ENCODE data around the gene SNAPC2. TPM values are rescaled to one million over a fixed set of nuclear protein-coding genes. Genes with fewer than 3 reads are reported as not detected.

The SNAPC2 gene
- total RNA-seq, 1 donor from 2014 or later, result 13.4 TPM

GRCh38 chr19:7909471-7910067, 10.6 kb upstream of the SNAPC2 start:
- FAIRE-seq, result no peak
- no peak for TF ChIP-seq CTCF (IDR thresholded peaks at IDR 0.05; ENCODE audit: insufficient read depth, low read length, severe bottlenecking)
- no peak for DNase-seq (ENCODE audit: low read depth)
- H3K36me3 ChIP-seq (ENCODE audit: control insufficient read depth, insufficient read depth, low read length), result peaks cover 15% of the 10 kb centered on the region
- H3K4me3 ChIP-seq (ENCODE audit: low read depth, low read length), result no peak overlapping the region
- H3K27me3 ChIP-seq (ENCODE audit: control insufficient read depth, insufficient read depth, low read length), result no peaks in the 10 kb centered on the region

DNA sequence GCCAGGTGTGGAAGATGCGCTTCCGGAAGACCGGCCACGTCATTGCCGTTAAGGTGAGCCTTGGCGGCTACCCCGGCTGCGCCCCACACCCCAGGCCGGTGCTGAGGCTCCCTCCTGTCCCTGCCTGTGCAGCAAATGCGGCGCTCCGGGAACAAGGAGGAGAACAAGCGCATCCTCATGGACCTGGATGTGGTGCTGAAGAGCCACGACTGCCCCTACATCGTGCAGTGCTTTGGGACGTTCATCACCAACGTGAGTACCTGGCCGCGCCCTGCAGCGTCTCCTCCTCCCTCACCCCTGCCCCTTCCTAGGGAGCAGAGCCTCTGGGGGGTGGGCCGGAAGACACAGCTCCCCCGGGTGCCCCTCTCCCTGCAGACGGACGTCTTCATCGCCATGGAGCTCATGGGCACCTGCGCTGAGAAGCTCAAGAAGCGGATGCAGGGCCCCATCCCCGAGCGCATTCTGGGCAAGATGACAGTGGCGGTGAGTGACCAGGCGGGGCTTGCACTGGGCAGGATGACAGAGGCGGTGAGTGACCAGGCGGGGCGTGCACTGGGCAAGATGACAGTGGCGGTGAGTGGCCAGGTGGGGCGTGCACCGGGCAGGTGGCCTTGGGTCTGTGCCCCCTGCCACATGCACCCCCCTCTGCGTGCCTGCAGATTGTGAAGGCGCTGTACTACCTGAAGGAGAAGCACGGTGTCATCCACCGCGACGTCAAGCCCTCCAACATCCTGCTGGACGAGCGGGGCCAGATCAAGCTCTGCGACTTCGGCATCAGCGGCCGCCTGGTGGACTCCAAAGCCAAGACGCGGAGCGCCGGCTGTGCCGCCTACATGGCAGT, 9.6 kb upstream of the SNAPC2 start:
- Histone ChIP-seq H3K4me3 (ENCODE audit: low read depth, low read length) (no peak overlapping the region), H3K27me3 (ENCODE audit: control insufficient read depth, insufficient read depth, low read length) (no peaks in the 10 kb centered on the region), H3K36me3 (ENCODE audit: control insufficient read depth, insufficient read depth, low read length) (peaks cover 12% of the 10 kb centered on the region)
- no peak for TF ChIP-seq CTCF (IDR thresholded peaks at IDR 0.05; ENCODE audit: insufficient read depth, low read length, severe bottlenecking)
- DNase-seq (ENCODE audit: low read depth), result no peak
- FAIRE-seq, result no peak

DNA sequence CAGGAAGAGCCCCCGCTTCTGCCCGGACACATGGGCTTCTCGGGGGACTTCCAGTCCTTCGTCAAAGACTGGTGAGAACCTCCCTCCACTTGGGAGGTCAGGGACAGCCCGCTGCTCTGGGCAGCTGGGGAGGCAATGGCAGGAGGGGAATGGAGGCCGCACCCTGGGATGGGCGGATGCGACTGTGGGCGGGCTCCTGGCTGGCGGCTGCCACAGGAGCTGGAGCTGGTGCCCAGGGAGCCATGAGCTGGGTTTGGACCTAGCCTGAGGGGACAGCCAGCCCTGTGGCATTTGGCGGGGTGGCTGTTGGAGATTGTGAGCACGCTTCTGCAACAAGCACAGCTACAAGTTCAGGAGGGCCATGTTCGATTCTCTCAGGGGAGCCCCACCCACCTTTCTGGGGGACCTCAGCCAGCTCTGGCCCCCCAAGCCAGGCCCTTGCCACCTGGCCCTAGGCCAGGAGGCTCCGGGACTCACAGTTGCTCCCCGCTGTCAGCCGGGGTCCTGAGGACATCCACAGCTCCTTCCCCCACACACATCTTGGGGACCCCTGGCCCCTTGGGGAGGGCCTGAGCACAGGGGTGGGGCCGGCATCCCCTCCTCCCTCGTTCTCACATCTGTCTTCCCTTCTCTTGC, 8.5 kb upstream of the SNAPC2 start:
- peaks cover 2% of the 10 kb centered on the region for H3K27me3 ChIP-seq (ENCODE audit: control insufficient read depth, insufficient read depth, low read length)
- FAIRE-seq (no peak), DNase-seq (ENCODE audit: low read depth) (no peak)
- H3K36me3 ChIP-seq (ENCODE audit: control insufficient read depth, insufficient read depth, low read length), result peaks cover 9% of the 10 kb centered on the region
- H3K4me3 ChIP-seq (ENCODE audit: low read depth, low read length), result no peak overlapping the region
- no peak for TF ChIP-seq CTCF (IDR thresholded peaks at IDR 0.05; ENCODE audit: insufficient read depth, low read length, severe bottlenecking)

GRCh38 chr19:7912144-7912696, 7.9 kb upstream of the SNAPC2 start:
- no peak overlapping the region for H3K4me3 ChIP-seq (ENCODE audit: low read depth, low read length)
- TF ChIP-seq CTCF (IDR thresholded peaks at IDR 0.05; ENCODE audit: insufficient read depth, low read length, severe bottlenecking), result no peak
- peaks cover 2% of the 10 kb centered on the region for H3K27me3 ChIP-seq (ENCODE audit: control insufficient read depth, insufficient read depth, low read length)
- peaks cover 8% of the 10 kb centered on the region for H3K36me3 ChIP-seq (ENCODE audit: control insufficient read depth, insufficient read depth, low read length)
- FAIRE-seq, result no peak
- DNase-seq (ENCODE audit: low read depth), result no peak

DNA sequence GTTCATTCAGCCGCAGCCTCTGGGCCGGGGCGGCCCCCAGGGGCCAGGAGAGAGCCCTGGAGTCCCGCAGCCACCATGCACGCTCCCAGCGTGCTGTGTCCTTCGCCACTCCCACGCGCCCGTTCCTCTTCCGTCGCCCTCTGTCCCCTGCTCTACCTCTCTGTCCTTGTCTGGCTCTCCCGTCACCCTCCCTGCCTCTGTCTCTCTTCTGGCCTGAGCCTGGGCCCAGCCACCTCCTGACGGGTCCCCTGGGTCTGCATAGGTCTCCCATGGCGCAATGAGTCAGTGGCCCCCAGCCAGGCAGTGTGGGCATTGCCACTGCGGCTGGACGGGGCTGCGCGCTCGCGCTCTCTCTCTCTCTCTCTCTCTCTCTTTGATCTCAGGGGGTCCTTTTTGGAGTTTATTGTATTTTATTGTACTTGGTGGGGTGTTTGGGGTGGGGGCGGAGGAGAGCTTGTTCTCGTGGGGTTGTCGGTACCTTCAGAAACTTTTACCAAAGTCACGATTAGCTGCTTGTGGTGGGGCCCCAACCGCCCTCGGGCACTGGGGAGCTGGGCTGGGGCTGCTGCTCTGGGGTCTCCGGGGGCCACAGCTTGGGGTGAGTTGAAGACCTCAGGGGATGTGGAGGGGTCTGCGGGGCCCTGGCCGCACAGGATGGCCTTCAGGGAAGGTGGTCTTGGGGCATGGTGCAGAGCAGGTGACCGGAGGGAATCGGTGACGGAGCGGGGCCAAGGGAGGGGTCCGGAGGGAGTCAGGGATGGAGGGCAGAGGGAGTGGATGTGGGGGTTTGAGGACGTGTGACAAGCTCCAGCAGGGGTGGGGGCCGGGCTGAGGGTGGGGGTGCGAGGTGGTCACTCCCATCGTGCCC, 7.2 kb upstream of the SNAPC2 start:
- peaks cover 7% of the 10 kb centered on the region for H3K36me3 ChIP-seq (ENCODE audit: control insufficient read depth, insufficient read depth, low read length)
- no peak for TF ChIP-seq CTCF (IDR thresholded peaks at IDR 0.05; ENCODE audit: insufficient read depth, low read length, severe bottlenecking)

More for the DNA sequence above, 7.2 kb upstream of the SNAPC2 start:
- Histone ChIP-seq H3K4me3 (ENCODE audit: low read depth, low read length) (no peak overlapping the region), H3K27me3 (ENCODE audit: control insufficient read depth, insufficient read depth, low read length) (peaks cover 2% of the 10 kb centered on the region)
- no peak for FAIRE-seq
- no peak for DNase-seq (ENCODE audit: low read depth)

Data from bronchial epithelial cell (primary cell).